Femur (tissue), 1 donor: ENCODE measurements around the gene KIR2DL3.
"Not testable (repeated sequence)": the region's sequence is repeated elsewhere in the genome, so short reads cannot be mapped to it uniquely, and the experiment has no call there.

Experiments used
- DNase-seq: peaks from one replicate; pipeline ENCODE4 v3.0.0-alpha.2; 2017

The KIR2DL3 gene

GRCh38 chr19:54738306-54738705 lies at the start of gene KIR2DL3:
KIR2DL3 (plus strand) TSS chr19:54738513; CDS start chr19:54738546, 33 bp downstream.
- not testable (repeated sequence) for DNase-seq

- no peak for DNase-seq
Measured at GRCh38 chr19:54691582-54692297, 46.6 kb upstream of the KIR2DL3 start.

GRCh38 chr19:54692298-54692615 lies 46.1 kb upstream of the KIR2DL3 start:
- no peak for DNase-seq

- DNase-seq, result no peak
Measured at GRCh38 chr19:54694648-54695047, 43.7 kb upstream of the KIR2DL3 start.

GRCh38 chr19:54696117-54696548 lies 42.2 kb upstream of the KIR2DL3 start:
- DNase-seq, result no peak

- no peak for DNase-seq
Measured at GRCh38 chr19:54696766-54697165, 41.5 kb upstream of the KIR2DL3 start.

- not testable (repeated sequence) for DNase-seq
Measured at GRCh38 chr19:54697716-54698115, 40.6 kb upstream of the KIR2DL3 start.

GRCh38 chr19:54704928-54705327 lies 33.4 kb upstream of the KIR2DL3 start:
- no peak for DNase-seq

- no peak for DNase-seq
Measured at GRCh38 chr19:54707962-54708361, 30.4 kb upstream of the KIR2DL3 start.

GRCh38 chr19:54708781-54709180 lies 29.5 kb upstream of the KIR2DL3 start:
- no peak for DNase-seq

- no peak for DNase-seq
Measured at GRCh38 chr19:54709212-54709948, 28.9 kb upstream of the KIR2DL3 start.

- DNase-seq, result not testable (repeated sequence)
Measured at GRCh38 chr19:54709956-54710355, 28.4 kb upstream of the KIR2DL3 start.

- no peak for DNase-seq
Measured at GRCh38 chr19:54724142-54724541, 14.2 kb upstream of the KIR2DL3 start, which contains the start of gene KIR3DL3. KIR3DL3 (plus strand) TSS chr19:54724442; CDS start chr19:54724497, 55 bp downstream.

- DNase-seq, result no peak
Measured at GRCh38 chr19:54724644-54725043, 13.7 kb upstream of the KIR2DL3 start.

- DNase-seq, result no peak
Measured at GRCh38 chr19:54725321-54725720, 13.0 kb upstream of the KIR2DL3 start.

- no peak for DNase-seq
Measured at GRCh38 chr19:54727562-54727961, 10.8 kb upstream of the KIR2DL3 start.

- no peak for DNase-seq
Measured at GRCh38 chr19:54728167-54728566, 10.1 kb upstream of the KIR2DL3 start.

- DNase-seq, result no peak
Measured at GRCh38 chr19:54729416-54730188, 8.7 kb upstream of the KIR2DL3 start.

- DNase-seq, result no peak
Measured at GRCh38 chr19:54731191-54731590, 7.1 kb upstream of the KIR2DL3 start.

GRCh38 chr19:54738715-54739114 lies 402 bp downstream of the KIR2DL3 start:
- no peak for DNase-seq

GRCh38 chr19:54739587-54740497 lies 1.5 kb downstream of the KIR2DL3 start:
- no peak for DNase-seq

- DNase-seq, result not testable (repeated sequence)
Measured at GRCh38 chr19:54741950-54742349, 3.6 kb downstream of the KIR2DL3 start.
